GM04504 (cell line): ENCODE data around the gene PHB1.
A peak's percentile ranks its signal among the peaks of the same experiment; 100 is the strongest.
"Not testable (repeated sequence)": the region's sequence is repeated elsewhere in the genome, so short reads cannot be mapped to it uniquely, and the experiment has no call there.

Source experiments
- DNase-seq: peaks from one replicate; pipeline ENCODE4 v3.0.0-alpha.2; 2012; ENCODE audit warnings: low read depth

The PHB1 gene

DNA sequence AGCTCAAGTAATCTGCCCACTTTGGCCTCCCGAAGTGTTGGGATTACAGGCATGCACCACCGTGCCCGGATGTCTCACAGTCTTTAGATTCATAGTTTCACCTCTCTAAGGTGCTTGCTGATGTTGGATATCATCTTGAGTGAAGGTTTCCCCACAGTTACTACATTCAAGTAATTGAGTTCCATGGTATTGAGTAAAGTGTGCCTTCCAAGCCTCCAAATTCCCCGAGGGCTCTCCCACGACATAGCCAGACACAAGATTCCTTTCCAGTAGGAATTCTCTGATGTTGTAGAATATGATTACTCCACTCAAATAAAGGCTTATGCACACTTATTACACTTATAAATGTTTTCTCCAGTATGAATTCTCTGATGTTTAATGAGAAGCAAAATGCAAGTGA is 36.4 kb downstream of the PHB1 start:
- DNase-seq, result no peak

GRCh38 chr17:49375544-49375943 is 39.1 kb downstream of the PHB1 start:
- DNase-seq, result no peak

DNA sequence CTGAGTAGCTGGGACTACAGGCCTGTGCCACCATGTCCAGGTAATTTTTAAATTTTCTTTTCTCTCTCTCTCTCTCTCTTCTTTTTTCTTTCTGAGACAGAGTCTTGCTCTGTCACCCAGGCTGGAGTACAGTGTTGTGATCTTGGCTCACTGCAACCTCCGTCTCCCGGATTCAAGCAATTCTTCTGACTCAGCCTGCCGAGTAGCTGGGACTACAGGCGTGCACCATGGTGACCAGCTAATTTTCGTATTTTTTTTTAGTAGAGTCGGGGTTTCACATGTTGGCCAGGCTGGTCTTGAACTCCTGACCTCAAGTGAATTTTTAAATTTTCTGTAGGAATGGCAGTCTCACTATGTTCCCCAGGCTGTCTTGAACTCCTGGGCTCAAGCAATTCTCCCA is 41.6 kb downstream of the PHB1 start:
- no peak for DNase-seq

DNA sequence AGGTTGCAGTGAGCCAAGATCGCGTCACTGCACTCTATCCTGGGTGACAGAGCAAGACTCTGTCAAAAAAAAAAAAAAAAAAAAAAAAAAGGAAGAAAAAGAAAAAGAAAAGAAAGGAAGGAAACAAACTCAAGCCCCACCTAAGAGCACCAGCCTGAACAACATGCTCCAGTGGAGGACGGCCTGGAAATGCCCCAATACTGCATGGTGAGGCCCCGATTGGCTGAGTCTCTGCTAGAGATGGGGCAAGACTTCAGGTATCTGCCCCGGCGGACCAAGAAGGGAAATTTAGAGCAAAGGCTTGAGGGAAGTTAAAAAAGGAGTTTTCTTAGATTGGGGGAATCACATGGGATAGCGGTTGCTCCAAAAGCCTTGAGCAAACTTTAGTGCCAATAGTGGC is 42.3 kb downstream of the PHB1 start:
- no peak for DNase-seq

GRCh38 chr17:49370971-49371834 is 43.5 kb downstream of the PHB1 start:
- DNase-seq, result no peak

GRCh38 chr17:49369760-49370159 is 44.9 kb downstream of the PHB1 start:
- DNase-seq, result no peak

GRCh38 chr17:49369089-49369488 is 45.6 kb downstream of the PHB1 start:
- DNase-seq, result no peak

GRCh38 chr17:49365667-49366066 is 49.0 kb downstream of the PHB1 start:
- DNase-seq, result no peak

- DNase-seq, result not testable (repeated sequence)
Observed at GRCh38 chr17:49365126-49365525, 49.6 kb downstream of the PHB1 start.

- no peak for DNase-seq
Observed at GRCh38 chr17:49364119-49364518, 50.6 kb downstream of the PHB1 start.

DNA sequence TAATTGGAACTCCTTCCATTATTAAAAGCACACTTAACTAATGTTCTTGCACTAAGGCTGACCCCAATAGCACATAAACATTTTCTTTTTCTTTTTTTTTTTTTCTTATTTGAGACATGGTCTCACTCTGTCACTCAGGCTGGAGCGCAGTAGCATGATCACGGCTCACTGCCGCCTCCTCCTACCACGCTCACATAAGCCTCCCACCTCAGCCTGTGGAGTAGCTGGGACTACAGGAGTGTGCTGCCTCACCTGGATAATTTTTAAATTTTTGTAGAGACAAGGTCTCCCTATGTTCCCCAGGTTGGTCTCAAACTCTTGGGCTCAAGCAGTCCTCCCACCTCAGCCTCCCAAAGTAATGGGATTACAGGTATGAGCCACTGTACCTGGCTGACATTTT is 51.4 kb downstream of the PHB1 start:
- no peak for DNase-seq

DNA sequence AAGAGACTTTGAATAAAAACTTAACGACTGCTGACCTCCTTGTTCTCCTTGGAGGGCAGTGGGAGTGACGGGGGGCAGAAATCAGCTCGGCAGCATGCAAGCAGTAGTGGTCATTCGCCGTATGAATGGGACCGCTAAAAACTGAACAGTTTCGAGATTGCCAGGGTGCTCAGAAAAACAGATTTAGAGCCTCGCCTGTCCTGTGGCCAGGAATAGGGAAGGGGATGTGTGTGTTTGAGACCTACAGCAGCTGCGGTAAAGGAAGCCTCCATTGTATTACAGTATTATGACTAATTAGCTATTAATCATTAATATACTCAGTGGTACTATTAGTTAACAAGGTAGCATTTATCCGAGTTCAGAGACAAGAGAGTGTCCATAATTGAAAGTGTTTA is 52.0 kb downstream of the PHB1 start:
- no peak for DNase-seq

DNA sequence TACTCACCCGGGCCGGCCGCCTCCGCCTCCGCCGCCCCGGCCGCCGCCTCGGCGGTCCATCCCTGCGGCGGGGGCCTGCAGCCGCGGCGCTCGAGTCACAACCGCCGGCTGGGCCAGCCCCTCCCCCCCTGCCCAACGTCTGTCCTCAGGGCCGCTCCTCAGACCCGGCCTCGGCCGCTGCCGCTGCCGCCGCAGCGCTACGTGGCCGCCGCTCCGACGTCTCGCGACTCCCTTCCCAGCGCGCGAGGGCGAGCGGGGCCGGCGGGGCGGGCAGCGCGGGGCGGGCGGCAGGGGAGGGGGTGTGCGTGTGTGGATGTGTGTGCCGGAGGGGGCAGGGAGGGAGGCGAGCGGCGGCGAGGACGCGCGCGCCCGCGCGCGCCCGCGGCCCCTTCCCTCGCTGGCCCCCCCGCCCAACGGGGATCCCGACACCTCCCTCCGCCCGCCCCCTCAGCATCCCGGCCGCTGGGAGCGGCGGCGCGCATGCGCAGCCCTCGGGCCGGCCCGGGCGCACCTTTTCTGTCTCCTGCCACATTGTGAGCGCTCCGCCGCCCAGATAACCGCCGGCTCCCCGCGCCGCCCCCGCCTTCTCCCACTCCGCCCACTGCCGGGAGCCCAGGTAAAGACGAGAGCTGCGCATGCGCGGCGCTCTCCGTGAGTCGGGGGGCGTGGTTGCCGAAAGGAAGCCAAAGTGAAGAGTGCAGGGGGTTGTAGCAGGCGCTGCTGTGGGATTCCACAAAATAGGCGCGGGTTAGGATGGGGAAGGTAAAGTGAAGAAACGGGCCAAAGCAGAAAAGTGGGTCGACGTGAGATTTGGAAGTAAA is 52.6 kb downstream of the PHB1 start, which contains the start of gene ZNF652:
TSS of gene ZNF652 (minus strand) at position 349 of the 821 bp plus-strand sequence. CDS start 44,525 bp downstream, outside the sequence.
- peak; percentile 71 for DNase-seq

- no peak for DNase-seq
Observed at GRCh38 chr17:49361129-49361901, 53.4 kb downstream of the PHB1 start.

DNA sequence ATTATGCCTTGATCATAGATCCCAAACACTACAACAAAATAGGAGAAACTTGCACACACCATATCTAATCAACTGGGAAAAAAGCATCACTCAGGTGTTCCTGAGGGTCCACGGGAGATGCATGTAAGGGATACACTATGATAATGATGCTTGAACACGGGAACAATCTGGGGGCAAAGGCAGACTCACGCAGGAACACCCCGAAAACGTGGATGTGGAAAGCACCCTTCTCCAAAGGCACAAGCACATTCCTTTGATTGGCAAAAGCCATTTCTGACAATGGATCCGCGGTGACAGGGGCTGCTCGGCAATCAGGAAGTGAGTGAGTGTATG is 53.9 kb downstream of the PHB1 start:
- no peak for DNase-seq

DNA sequence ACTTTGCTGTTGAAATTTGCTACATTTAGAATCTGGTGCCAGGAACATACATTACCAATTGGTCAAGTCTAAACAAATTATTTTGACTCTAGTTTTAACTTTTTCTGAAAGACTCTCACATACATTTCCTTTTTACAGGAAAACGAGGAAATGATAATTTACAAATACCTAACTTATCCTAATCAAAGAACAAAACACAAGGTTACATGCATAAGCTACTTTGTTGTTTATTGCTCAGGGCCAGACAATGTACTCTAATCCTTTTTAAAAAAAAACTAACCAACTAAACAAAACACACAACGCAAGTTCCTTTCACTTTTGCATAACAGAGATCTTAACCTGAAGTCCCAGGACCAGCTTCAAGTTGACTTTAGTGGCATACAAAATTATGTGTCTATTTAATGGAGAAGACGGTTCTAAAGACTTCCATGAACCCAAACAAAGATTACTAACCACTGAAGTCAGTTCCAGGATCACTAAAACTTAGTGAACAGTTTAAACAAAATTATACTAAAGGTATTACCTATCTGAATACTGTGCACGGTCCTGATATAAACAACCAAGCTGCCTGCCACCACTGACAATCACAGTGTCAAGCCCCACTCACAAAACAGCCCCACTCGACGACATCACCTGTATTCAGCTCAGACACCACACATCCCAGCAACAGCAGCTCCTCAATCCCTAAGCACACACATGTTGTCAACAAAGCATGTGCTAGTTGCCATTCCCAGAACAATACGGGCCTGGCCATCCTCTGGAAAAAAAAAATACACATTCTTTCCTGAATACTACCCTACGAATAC is 54.5 kb downstream of the PHB1 start:
- no peak for DNase-seq

GRCh38 chr17:49358641-49359247 is 55.9 kb downstream of the PHB1 start:
- DNase-seq, result no peak

DNA sequence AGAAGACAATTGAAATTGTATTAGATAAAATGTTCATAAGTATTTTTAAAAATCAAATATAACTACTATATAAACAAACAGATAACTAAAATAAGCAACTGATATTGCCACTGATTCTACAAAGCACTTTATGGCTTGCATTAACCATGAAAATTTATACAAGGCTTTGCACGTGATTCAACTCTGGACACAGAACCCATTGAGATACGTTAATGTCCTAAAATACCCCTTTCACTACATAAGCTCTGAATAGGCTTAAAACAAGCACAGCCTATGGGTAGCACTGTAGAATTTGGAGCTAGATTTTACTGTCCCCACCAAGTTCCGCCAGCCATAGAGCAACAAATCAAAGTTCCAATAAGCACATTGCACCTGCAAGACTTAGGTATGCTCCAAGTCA is 57.2 kb downstream of the PHB1 start:
- no peak for DNase-seq

- DNase-seq, result no peak
Observed at GRCh38 chr17:49356320-49356719, 58.4 kb downstream of the PHB1 start.
